Endothelial cell of umbilical vein (primary cell): ENCODE results near the gene AAGAB. TPM values are rescaled to one million over a fixed set of nuclear protein-coding genes. Genes with fewer than 3 reads are reported as not detected.

Experiments
- BruUV-seq: library from RNA; stranded (reverse); fragments of 400-500 nt; replicated peaks from 2 replicates; lab custom pipeline; 2021; lab: Mats Ljungman, UMichigan
- CTCF ChIA-PET: fragments of 300-600, 350-600 bp; sonication (Branson Sonifier 250); formaldehyde crosslinking; loops from one replicate; lab custom pipeline; 2021; ENCODE audit warnings: antibody characterized with exemption, inconsistent platforms; lab: Charles Lee
- POLR2A ChIA-PET: fragments of 300-600, 350-600 bp; sonication (Branson Sonifier 250); formaldehyde crosslinking; loops from one replicate; lab custom pipeline; 2021; ENCODE audit warnings: antibody characterized with exemption, inconsistent platforms; lab: Charles Lee
- DNase-seq: peaks from one replicate; pipeline ENCODE4 v3.0.0-alpha.2; 2011; ENCODE audit warnings: low read depth, low spot score
- FAIRE-seq: peaks from 2 replicates; lab custom pipeline; 2011; peaks lifted over from hg19 to GRCh38; lab: Jason Lieb, UNC
- H2AFZ ChIP-seq: 2 replicates; pipeline ENCODE4 v1.6.0; 2012; ENCODE audit warnings: low read depth, low read length, control low read depth, inconsistent platforms
- H3K27ac ChIP-seq: 2 replicates; pipeline ENCODE4 v1.5.1; 2011; ENCODE audit warnings: low read depth, mild to moderate bottlenecking, control low read depth, low read length, moderate library complexity; ENCODE audit not compliant: insufficient read depth
- H3K27me3 ChIP-seq, 2 experiments: 2 replicates each; pipeline versions ENCODE4 v1.6.0 to v1.6.1; 2011; ENCODE audit warnings: low read length in 2 of 2, mixed read lengths in 1 of 2; ENCODE audit not compliant: control insufficient read depth in 2 of 2, insufficient read depth in 2 of 2
- H3K36me3 ChIP-seq, 2 experiments: 2 replicates in 1 of 2; 3 replicates in 1 of 2; pipeline ENCODE4 v1.5.1; 2011; ENCODE audit warnings: low read length in 2 of 2, mild to moderate bottlenecking in 1 of 2, moderate library complexity in 1 of 2; ENCODE audit not compliant: control insufficient read depth in 2 of 2, insufficient read depth in 2 of 2; ENCODE audit errors: extremely low read depth in 1 of 2
- H3K4me1 ChIP-seq: 3 replicates; pipeline ENCODE4 v1.5.1; 2011; ENCODE audit warnings: mild to moderate bottlenecking, low read length; ENCODE audit not compliant: control insufficient read depth, insufficient read depth; ENCODE audit errors: extremely low read depth
- H3K4me2 ChIP-seq: 2 replicates; pipeline ENCODE4 v1.6.1; 2011; ENCODE audit warnings: low read length, control low read depth, mixed read lengths; ENCODE audit not compliant: insufficient read depth
- H3K4me3 ChIP-seq, 3 experiments: fragments of 200-600 bp in 1 of 3; sonication (generic), shearing (Covaris generic) in 1 of 3; replicated peaks in 1 of 3; 2 replicates each; pipeline ENCODE4 v1.5.1; 2011 to 2016; ENCODE audit warnings: control low read depth in 3 of 3, low read length in 3 of 3, mild to moderate bottlenecking in 2 of 3, inconsistent platforms in 1 of 3, low read depth in 1 of 3, moderate library complexity in 1 of 3; ENCODE audit not compliant: insufficient read depth in 1 of 3
- H3K79me2 ChIP-seq: 2 replicates; pipeline ENCODE4 v1.6.0; 2012; ENCODE audit warnings: low read length, inconsistent platforms; ENCODE audit not compliant: control insufficient read depth, insufficient read depth
- H3K9ac ChIP-seq: replicated peaks from 2 replicates; pipeline ENCODE3; 2011; ENCODE audit warnings: low read length, control low read depth; ENCODE audit not compliant: insufficient read depth; ENCODE audit errors: extremely low read depth
- H3K9me1 ChIP-seq: replicated peaks from 3 replicates; pipeline ENCODE4 v1.6.0; 2011; ENCODE audit warnings: mild to moderate bottlenecking, low read length; ENCODE audit not compliant: control insufficient read depth, insufficient read depth; ENCODE audit errors: extremely low read depth
- H3K9me3 ChIP-seq: replicated peaks from 2 replicates; pipeline ENCODE4 v1.5.1; 2012; ENCODE audit warnings: low read length, inconsistent platforms; ENCODE audit not compliant: control insufficient read depth, insufficient read depth
- H4K20me1 ChIP-seq: replicated peaks from 2 replicates; pipeline ENCODE3; 2011; ENCODE audit warnings: mild to moderate bottlenecking, low read length; ENCODE audit not compliant: control insufficient read depth, insufficient read depth; ENCODE audit errors: extremely low read depth
- CTCF ChIP-seq, 2 donors: IDR thresholded peaks; 1 replicate in 1 of 2; 2 replicates in 1 of 2; pipeline ENCODE4 v1.5.1; 2011; ENCODE audit warnings: low read length in 2 of 2, mild to moderate bottlenecking in 2 of 2, moderate library complexity in 2 of 2, control low read depth in 1 of 2, inconsistent platforms in 1 of 2, low read depth in 1 of 2; ENCODE audit not compliant: insufficient read depth in 1 of 2; ENCODE audit errors: extremely low read depth in 1 of 2
- EZH2 ChIP-seq: IDR thresholded peaks from 2 replicates; pipeline ENCODE4 v1.6.1; 2012; ENCODE audit warnings: borderline replicate concordance, low read depth, mild to moderate bottlenecking, moderate library complexity, low read length, inconsistent platforms; ENCODE audit not compliant: severe bottlenecking
- FOS ChIP-seq: IDR thresholded peaks from 2 replicates; pipeline ENCODE4 v1.6.1; 2011; ENCODE audit warnings: mild to moderate bottlenecking, low read length, moderate library complexity, borderline replicate concordance; ENCODE audit not compliant: insufficient read depth
- GATA2 ChIP-seq: IDR thresholded peaks from 2 replicates; pipeline ENCODE4 v1.7.0; 2011; ENCODE audit warnings: low read depth, mild to moderate bottlenecking, moderate library complexity, mixed read lengths, low read length; ENCODE audit not compliant: insufficient read length, insufficient read depth
- JUN ChIP-seq: IDR thresholded peaks from 2 replicates; pipeline ENCODE4 v1.6.1; 2011; ENCODE audit warnings: borderline replicate concordance, low read depth; ENCODE audit not compliant: insufficient read length, insufficient read depth
- MAX ChIP-seq: IDR thresholded peaks from 2 replicates; pipeline ENCODE4 v1.6.1; 2011; ENCODE audit not compliant: insufficient read depth, insufficient read length
- MYC ChIP-seq: IDR thresholded peaks from one replicate; pipeline ENCODE4 v1.6.1; 2011; ENCODE audit warnings: mild to moderate bottlenecking, low read depth, low read length
- POLR2A ChIP-seq: IDR thresholded peaks from 2 replicates; pipeline ENCODE4 v1.6.1; 2012; ENCODE audit warnings: low read depth, mild to moderate bottlenecking, control low read depth, low read length
- POLR2AphosphoS5 ChIP-seq: IDR thresholded peaks from 2 replicates; pipeline ENCODE4 v1.6.1; 2012; ENCODE audit warnings: low read depth, mild to moderate bottlenecking, control low read depth, low read length, moderate library complexity; ENCODE audit not compliant: insufficient read depth
- dilution Hi-C: fragments of 300-500 bp; cut with MboI; formaldehyde crosslinking; loops from one replicate; pipeline ENCODE4 v1.15.0; 2019; ENCODE audit warnings: low sequenced_read_pairs; ENCODE audit not compliant: extremely low pct_ligation_motif_present
- intact Hi-C: fragments of 100-400 bp; cut with micrococcal nuclease; formaldehyde crosslinking; loops from one replicate; pipeline ENCODE4 v1.10.0; 2022
- polyA plus RNA-seq, 4 experiments: library from polyadenylated mRNA; depleted of rRNA in 3 of 4; stranded (reverse) in 3 of 4; unstranded in 1 of 4; fragments of >200 nt; gene quantifications; 2 replicates each; pipeline versions ENCODE4 v1.2.1 to v1.2.3, GENCODE V29; 2011 to 2012; ENCODE audit warnings: missing spikeins in 1 of 4
- total RNA-seq: library from RNA; stranded (reverse); gene quantifications from 2 replicates; pipeline ENCODE4 v1.2.3, GENCODE V29; 2021

The AAGAB gene
- total and polyA plus RNA-seq, 2 donors (not counting 3 experiments of a cell fraction or from before 2014, with no cell fraction given), result 21.2 to 42.6 TPM

GRCh38 chr15:67219288-67219687, 35.2 kb downstream of the AAGAB start:
- TF ChIP-seq GATA2 (no peak), FOS (no peak), POLR2AphosphoS5 (no peak), EZH2 (no peak), MYC (no peak), JUN (no peak), MAX (no peak), POLR2A (no peak), CTCF (IDR thresholded peaks at IDR 0.05; ENCODE audit: extremely low read depth in 1 of 2, insufficient read depth in 1 of 2, low read depth in 1 of 2, low read length in 2 of 2) (no peak)
- no peaks in the 10 kb centered on the region for H3K4me1 ChIP-seq
- H3K4me2 ChIP-seq, result no peak overlapping the region
- H3K4me3 ChIP-seq, result no peak overlapping the region
- H3K9me1 ChIP-seq, result no peaks in the 10 kb centered on the region
- no peak overlapping the region for H3K27ac ChIP-seq
- no peak overlapping the region for H3K9ac ChIP-seq
- CTCF ChIA-PET, result no interaction called here
- POLR2A ChIA-PET, result no interaction called here
- dilution Hi-C loops (no loop called here), intact Hi-C loops (no loop called here)
- FAIRE-seq (no peak), DNase-seq (no peak)
- peaks cover 0 to 3% of the 10 kb centered on the region in 2 experiments for H3K36me3 ChIP-seq
- H2AFZ ChIP-seq, result no peak overlapping the region
- H3K27me3 ChIP-seq, result no peaks in the 10 kb centered on the region
- no peaks in the 10 kb centered on the region for H4K20me1 ChIP-seq
- no peaks in the 10 kb centered on the region for H3K79me2 ChIP-seq
- no TSS peak for BruUV-seq
- no peaks in the 10 kb centered on the region for H3K9me3 ChIP-seq
